Stimulated activated CD8-positive, alpha-beta memory T cell treated with anti-CD3 and anti-CD28 coated beads, Interleukin-7, amount 100 ng/mL, for 48 hours (primary cell): Measurements from ENCODE around the gene TECR.

Experiments used
- DNase-seq, 2 donors: peaks; one replicate each; pipeline ENCODE4 v3.0.0-alpha.2; 2020; ENCODE audit warnings: low read depth in 1 of 2; ENCODE audit errors: extremely low read depth in 1 of 2

TECR gene

DNA sequence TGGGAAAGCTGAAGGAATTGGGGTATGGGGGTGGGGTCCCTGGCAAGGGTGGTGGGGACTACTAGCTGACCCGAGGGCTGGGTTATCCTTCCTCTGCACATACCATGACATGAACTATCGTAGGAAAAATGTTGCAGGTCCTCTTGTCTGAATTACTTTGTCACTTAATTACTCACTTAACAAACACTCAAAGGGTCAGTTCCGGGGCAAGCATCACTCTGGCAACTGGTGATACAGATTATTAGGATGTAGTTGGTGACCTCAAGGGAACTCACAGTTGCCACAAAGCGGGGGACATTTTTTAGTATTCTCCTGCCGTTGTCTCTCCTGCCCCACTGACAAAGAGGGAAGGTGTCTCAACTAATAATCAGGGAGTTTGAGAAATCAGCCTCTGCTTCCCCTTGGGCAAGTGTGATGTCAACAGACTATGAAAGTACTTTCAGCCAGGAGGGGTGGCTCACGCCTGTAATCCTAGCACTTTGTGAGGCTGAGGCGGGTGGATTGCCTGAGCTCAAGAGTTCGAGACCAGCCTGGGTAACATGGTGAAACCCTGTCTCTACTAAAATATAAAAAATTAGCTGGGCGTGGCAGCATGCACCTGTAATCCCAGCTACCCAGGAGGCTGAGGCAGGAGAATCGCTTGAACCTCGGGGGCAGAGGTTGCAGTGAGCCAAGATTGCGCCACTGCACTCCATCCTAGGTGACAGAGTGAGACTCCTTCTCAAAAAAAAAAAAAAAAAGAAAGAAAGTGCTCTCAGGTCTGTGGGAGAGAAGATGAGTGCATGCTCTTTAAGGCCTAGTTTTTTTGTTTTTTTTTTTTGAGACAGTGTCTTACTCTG lies 21.5 kb upstream of the TECR start:
- no peak for DNase-seq

GRCh38 chr19:14510311-14511228 lies 18.8 kb upstream of the TECR start:
- DNase-seq: no peak

- no peak for DNase-seq
Observed at GRCh38 chr19:14511229-14511593, 18.2 kb upstream of the TECR start.

DNA sequence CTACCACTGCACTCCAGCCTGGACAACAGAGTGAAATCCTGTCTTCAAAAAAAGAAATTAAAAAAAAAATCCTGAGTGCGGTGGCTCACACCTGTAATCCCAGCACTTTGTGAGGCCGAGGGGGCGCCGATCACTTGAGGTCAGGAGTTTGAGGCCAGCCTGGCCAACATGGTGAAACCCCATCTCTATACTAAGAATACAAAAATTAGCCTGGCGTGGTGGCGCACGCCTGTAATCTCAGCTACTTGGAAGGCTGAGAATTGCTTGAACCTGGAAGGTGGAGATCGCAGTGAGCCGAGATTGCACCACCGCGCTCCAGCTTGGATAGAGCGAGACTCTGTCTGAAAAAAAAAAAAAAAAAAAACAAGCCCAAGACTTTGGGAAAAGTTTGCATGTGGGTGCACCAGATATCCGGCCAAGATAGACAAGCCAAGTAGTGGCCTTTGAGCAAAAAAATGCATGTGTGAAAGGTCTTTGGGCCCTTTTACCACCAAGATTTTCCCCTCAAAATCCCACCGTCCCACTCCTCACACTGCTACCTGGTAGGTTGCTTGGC lies 16.9 kb upstream of the TECR start:
- DNase-seq: no peak

GRCh38 chr19:14514215-14514863 lies 15.1 kb upstream of the TECR start:
- DNase-seq: no peak

- no peak for DNase-seq
Observed at GRCh38 chr19:14515501-14516047, 13.8 kb upstream of the TECR start.

DNA sequence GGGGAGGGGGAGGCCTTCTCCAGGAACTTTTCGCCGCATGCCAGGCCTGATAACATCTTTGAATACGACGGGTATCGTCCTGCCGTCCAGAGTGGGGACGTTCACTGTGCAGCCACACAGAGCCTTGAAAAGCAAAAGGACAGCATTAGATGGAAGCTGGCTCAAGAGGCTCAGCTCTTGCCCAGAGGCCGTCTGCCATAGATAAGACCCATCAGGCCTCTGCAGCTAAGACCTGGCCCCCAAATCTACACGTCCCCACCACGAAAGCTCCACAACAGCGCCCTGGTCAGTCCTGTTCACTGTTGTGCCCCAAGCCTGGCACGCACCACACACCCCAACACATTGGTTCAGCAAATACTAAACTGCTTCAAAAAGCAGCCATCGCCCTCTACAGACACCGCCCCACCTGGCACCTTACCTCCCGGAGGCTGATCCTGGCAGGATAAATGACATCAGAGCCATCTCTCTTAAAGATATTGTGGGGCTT lies 13.3 kb upstream of the TECR start:
- no peak for DNase-seq

DNA sequence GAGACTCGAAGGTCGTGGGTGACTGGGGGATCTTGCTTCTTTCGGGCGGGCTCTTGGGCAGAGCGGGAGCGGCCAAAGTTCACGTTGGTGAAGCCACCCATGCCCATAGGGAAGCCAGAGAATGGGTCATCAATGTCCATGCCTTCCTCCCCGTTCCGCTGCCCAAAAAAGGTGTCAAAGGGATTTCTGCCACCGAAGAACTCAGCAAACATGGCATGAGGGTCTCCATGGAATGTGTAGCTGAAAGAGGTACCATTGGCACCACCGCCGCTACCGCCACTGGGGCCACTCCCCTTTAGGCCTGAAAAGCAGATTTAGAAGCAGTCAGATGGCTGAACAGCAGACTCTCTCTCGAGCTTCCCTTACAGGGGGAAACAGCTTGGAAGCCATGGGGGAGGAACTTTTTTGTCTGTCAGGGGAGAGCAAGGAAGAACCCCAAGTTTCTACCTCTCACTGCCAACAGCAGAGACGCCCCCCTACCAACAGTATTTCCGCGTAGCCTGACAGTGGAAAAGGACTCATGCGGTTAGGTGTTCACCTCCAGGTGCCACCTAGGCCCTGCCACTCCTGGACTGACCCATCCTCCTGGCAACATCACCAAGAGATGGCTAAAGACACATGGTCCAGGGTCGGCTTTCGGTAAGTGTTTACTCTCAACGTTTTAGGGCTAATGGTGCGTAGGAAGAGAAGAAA lies 12.5 kb upstream of the TECR start:
- no peak for DNase-seq

DNA sequence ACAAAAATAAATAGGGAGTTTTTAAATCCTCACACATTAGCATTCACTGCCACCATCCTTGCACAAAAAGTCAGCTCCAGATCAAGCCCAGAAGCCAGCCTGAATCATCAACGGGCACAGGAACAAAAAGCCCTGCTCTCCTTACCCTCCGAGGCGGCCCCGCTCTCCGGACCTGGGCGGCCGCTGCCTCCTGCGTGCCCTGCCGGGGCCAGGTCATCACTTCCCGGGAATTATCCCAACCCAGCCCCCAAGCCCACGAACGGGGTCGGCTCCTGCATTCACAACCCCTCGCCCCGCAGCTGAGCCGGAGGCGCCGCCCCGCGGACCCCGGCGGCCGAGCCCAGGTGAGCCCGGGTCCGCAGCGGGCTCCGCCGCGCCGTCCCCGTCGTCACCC lies 12.0 kb upstream of the TECR start:
- no peak for DNase-seq

- peak in 1 of 2 donors; percentile 56 for DNase-seq
Observed at GRCh38 chr19:14517840-14518505, 11.4 kb upstream of the TECR start, which contains the start of gene DNAJB1. Gene DNAJB1 (minus strand): TSS chr19:14518397. CDS start chr19:14518349, 48 bp downstream.

DNA sequence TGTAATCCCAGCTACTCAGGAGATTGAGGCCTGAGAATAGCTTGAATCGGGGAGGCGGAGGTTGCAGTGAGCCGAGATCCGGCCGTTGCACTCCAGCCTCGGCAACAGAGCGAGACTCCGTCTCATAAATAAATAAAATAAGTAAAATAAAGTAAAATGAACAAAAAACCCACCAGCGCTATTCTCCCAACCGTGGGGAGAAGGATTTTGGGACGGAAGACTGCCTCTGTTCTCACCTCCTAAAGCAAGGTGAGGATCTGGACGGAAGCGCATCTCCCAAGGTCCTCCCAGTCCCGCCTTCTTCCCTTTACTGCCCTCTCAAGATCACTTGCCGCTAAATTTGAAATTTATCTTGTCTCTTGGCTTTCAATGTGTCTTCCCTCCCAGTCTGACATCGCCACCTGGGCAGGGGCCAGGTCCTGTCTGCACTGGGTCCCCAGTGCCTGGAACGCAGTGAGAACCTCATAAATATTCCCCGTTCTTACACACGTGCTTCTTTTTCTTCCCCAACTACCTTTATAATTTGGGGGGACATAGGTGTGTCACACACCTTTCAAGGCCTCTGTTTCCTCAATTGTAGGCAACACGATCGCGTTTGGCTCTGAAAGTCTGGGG lies 10.0 kb upstream of the TECR start:
- DNase-seq: no peak

DNA sequence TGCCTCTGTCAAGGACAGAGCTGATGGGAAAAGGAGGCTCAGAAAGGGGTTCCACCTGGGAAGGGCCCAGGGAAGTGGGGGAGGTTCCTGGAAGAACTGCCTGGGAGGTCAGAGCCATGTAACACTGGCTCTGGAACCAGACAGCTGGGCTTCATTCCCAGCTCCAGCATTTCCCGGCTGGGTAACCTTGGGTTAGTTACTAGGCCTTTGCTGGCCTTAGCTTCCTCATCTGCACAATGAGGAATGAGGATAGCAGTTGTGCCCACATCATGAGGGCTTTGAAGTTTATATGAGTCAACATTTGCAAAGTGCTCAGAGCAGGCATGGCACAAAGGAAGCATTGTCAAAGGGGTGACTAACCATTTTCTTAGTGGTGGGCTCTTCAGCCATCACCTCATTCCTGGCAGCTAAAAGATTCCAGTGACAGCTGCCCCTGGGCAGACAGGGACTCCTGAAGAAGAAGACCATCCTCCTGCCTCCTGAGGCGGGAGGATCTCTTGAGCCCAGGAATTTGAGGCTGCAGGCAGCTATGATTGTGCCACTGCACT lies 9.5 kb upstream of the TECR start:
- DNase-seq: no peak

- no peak for DNase-seq
Observed at GRCh38 chr19:14520543-14520942, 8.9 kb upstream of the TECR start.

DNA sequence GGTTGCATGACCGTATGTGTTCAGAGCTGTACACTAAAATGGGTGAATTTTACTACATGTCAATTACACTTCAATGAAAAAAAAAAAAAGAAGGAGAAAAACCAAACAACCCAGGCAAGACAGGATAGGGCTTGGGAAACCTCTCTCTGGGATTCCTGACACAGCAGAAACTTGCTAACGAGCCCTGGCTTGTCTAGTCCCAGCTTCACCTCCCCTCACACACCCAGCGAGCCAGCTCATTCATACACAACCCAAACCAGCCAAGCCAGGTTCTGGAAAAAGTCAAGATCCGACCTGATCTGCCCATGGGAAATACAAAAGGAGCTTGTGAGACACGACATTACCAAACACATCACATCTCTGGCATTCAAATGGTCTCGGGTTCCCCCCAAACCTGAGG lies 3.7 kb upstream of the TECR start:
- DNase-seq: no peak

DNA sequence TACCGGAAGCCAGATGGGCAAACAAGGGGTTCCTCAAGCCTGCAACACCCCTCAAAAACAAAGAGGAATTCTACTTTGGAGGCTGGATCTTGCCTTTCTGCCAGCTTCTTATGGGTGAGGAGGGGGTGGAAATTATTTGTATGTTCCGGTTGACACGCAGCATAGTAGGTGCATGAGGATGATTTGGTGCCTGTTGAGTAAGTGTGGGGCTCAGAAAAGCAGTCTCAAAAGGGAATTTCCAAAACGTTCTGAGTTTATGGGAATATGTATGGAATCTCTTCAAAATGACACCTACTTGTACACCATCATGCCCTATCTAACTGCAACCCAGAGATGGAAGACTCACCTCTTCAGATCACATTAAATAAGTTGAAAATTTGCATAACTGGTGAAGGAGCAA lies 3.0 kb upstream of the TECR start:
- DNase-seq: no peak

DNA sequence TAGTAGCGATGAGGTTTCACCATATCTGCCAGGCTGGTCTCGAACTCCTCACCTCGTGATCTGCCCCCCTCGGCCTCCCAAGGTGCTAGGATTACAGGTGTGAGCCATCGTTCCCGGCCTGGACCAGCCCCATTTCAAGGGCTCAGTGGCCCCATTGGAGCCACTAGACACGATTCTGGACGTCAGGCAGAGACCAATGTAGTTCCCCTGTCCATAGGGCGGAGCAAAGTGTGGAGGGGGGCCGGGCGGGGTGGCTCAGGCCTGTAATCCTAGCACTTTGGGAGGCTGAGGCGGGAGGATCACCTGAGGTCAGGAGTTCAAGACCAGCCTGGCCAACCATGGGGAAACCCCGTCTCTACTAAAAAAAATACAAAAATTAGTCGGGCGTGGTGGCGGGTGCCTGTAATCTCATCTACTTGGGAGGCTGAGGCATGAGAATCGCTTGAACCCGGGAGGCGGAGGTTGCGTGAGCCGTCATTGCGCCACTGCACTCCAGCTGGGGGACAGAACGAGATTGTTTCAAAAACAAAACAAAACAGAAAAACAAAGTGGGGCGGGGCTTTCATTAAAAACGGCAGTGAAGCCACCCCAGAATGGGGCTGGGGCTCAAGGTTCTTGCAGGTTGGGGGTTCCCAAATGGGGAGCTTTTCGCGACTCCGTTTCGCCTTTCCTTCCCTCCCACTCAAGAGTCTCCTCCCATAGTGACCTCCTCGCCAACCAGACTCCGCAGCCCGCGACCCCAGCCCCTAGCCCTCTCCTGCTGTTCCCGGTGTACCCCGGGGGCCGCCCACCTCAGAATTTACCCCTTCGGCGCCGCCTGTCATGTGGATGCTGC lies 758 bp upstream of the TECR start:
- DNase-seq: no peak

DNA sequence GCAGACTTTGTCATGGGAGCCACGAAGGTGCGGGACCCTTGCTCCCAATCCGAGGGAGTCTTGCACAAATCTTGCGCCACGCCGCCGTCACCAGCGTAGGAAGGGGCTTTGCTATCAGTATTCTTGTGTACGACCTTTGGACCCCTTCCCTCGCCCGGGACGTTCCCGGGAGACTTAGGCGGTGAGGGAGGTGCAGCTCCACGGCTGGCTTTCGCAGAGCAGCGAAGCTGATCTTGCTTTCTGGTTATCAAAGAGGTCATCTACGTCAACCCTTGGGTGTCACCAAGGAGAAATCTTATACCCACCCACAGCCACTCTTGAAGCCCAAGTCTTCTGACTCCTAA lies 583 bp downstream of the TECR start:
- no peak for DNase-seq

- no peak for DNase-seq
Observed at GRCh38 chr19:14530506-14530905, 1.1 kb downstream of the TECR start.
